ENCODE measurements around the gene MKX.

DNA sequence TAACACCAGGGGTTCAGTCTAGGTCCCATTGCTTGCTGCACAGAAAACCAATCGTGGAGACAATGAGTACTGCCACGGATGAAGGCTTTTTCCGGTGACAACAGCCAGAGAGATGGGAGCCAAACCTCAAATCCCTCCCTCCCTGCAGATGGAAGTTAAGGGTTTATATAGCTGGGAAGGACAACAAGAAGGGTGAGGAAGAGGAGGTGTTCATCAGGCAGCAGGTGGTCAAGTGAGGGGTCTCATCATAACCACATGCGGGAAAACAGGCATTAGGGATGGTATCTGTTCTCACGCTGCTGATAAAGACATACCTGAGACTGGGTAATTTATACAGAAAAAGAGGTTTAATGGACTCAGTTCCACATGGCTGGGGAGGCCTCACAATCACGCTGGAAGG lies 91.3 kb downstream of the MKX start:
- TF ChIP-seq POLR2A (IDR thresholded peaks at IDR 0.05), result no peak
- TF ChIP-seq, protein P1, sequence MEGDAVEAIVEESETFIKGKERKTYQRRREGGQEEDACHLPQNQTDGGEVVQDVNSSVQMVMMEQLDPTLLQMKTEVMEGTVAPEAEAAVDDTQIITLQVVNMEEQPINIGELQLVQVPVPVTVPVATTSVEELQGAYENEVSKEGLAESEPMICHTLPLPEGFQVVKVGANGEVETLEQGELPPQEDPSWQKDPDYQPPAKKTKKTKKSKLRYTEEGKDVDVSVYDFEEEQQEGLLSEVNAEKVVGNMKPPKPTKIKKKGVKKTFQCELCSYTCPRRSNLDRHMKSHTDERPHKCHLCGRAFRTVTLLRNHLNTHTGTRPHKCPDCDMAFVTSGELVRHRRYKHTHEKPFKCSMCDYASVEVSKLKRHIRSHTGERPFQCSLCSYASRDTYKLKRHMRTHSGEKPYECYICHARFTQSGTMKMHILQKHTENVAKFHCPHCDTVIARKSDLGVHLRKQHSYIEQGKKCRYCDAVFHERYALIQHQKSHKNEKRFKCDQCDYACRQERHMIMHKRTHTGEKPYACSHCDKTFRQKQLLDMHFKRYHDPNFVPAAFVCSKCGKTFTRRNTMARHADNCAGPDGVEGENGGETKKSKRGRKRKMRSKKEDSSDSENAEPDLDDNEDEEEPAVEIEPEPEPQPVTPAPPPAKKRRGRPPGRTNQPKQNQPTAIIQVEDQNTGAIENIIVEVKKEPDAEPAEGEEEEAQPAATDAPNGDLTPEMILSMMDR (IDR thresholded peaks at IDR 0.05), result no peak
